IPS-18a (cell line): ENCODE results near the gene KSR1.

Experiments
- H3K27ac ChIP-seq: one replicate; pipeline ENCODE4 v1.5.1; 2013; ENCODE audit warnings: low read length
- H3K27me3 ChIP-seq: one replicate; pipeline ENCODE4 v1.6.1; 2013; ENCODE audit warnings: mild to moderate bottlenecking, low read length; ENCODE audit not compliant: control insufficient read depth, insufficient read depth
- H3K36me3 ChIP-seq: one replicate; pipeline ENCODE4 v1.6.1; 2013; ENCODE audit warnings: low read depth, low read length; ENCODE audit not compliant: control insufficient read depth
- H3K4me1 ChIP-seq: one replicate; pipeline ENCODE4 v1.6.1; 2013; ENCODE audit warnings: low read depth, low read length; ENCODE audit not compliant: control insufficient read depth
- H3K4me3 ChIP-seq: one replicate; pipeline ENCODE4 v1.5.1; 2013; ENCODE audit warnings: low read length
- H3K9ac ChIP-seq: one replicate; pipeline ENCODE4 v1.6.1; 2013; ENCODE audit warnings: mild to moderate bottlenecking, low read length, moderate library complexity
- H3K9me3 ChIP-seq: one replicate; pipeline ENCODE4 v1.6.1; 2013; ENCODE audit warnings: low read depth, low read length; ENCODE audit not compliant: control insufficient read depth

KSR1 gene

DNA sequence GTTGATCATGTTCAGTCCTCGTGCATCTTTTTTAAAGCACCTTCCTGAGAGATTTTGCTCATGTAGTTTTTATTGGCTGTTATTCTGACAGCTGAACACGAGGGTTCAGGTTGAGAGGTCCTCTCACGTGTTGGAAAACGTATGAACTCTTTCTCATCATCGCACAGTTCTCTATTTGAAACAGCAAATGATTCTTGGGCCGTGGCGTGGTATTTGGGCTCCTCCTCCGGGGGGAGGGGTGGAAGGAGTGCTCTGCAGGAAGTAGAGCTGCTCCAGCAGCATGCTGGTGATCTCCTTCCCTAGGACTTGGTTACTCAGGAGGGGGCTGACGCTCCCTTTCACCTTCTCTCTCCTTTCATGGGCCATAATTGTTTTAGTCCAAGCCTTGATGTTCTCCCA is 70.4 kb downstream of the KSR1 start:
- Histone ChIP-seq H3K9me3 (no peaks in the 10 kb centered on the region), H3K9ac (no peak overlapping the region), H3K4me3 (no peak overlapping the region), H3K27ac (no peak overlapping the region), H3K27me3 (no peaks in the 10 kb centered on the region), H3K36me3 (no peaks in the 10 kb centered on the region), H3K4me1 (peaks cover 33% of the 10 kb centered on the region)

DNA sequence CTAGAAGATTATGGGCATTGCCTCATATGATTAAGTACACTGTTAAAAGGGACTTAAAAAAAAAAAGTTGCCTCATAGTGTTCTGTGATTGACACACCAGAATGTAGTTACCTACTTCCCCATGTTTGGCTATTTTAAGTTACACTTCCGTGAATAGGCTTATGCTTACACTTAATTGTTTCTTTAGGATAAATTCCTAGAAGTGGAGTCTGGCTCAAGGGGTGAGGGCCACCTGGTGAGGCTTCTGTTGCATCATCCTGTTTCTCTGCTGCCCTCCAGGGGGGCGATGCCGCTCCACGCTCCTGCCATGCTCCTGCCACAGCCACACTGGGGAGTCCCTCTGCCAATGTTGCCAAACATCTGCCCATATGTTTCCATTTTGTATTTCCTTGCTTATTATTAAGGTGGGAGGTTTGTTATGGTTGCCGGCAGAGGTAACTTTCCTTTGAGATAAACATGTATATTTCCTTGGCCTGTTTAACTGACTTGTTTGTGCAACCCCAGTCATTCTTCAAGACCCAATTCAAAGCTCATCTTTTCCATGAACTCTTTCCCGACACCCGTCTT is 73.1 kb downstream of the KSR1 start:
- peaks cover 29% of the 10 kb centered on the region for H3K4me1 ChIP-seq

DNA sequence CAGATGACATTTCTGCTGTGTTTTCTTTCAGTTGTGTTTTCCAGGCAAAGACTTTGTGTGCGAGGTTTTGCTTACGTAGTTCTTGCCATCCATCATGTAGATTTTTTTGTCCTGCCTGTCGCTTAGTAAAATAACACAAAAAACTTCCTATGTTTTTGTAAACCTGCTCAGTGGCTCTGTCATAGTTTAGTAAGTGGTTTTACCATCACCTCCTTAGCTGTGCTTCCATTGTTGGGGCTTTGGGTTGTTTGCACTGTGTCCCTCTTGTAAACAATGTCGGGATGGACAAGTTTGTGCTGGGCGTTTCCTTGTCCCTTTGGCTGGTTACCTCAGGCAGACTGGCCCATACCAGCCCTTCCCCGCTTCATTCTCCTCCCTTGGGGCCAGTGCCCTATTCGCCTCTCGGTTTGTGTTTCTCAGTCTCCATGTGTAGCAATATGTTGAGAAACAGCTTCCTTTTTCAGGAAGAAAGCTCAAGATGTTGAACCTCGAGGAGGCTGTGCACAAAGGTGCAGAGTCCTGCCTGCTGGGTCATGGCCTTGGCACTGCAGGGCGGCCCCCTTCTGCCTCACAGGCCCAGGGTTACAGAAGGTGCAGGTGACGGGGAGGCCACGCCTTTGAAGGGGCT is 74.6 kb downstream of the KSR1 start:
- H3K9me3 ChIP-seq = no peaks in the 10 kb centered on the region
- peaks cover 23% of the 10 kb centered on the region for H3K4me1 ChIP-seq
- no peak overlapping the region for H3K27ac ChIP-seq
- H3K27me3 ChIP-seq = no peaks in the 10 kb centered on the region
- H3K9ac ChIP-seq = no peak overlapping the region
- no peaks in the 10 kb centered on the region for H3K36me3 ChIP-seq
- no peak overlapping the region for H3K4me3 ChIP-seq

More for the DNA sequence above, 73.1 kb downstream of the KSR1 start:
- no peaks in the 10 kb centered on the region for H3K27me3 ChIP-seq
- no peak overlapping the region for H3K9ac ChIP-seq
- no peaks in the 10 kb centered on the region for H3K9me3 ChIP-seq
- H3K27ac ChIP-seq = no peak overlapping the region
- no peak overlapping the region for H3K4me3 ChIP-seq
- H3K36me3 ChIP-seq = no peaks in the 10 kb centered on the region

DNA sequence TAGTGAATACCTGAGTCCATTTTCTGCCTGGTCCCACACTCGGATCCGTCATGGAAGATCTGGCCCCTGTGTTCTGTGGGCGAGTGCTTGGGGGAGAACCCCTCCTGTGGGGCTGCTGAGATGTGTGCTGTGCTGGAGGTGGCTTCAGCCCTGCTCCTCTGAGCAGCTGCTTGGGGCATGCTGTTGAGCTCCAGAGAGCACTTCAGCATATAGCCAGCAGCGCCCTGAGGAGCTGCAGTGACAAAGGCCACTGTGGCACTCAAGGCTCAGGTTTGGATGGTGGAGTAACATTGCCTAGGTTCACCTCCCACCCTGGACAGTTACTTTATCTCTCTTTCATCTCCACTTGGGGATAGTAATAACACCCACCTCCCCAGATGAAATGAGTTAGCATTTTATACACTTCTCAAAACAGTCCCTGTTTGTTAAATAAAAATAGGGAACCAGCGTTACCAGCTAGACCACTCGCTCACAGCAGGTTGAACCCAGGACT is 75.3 kb downstream of the KSR1 start:
- Histone ChIP-seq H3K9ac (no peak overlapping the region), H3K4me1 (peaks cover 18% of the 10 kb centered on the region), H3K36me3 (no peaks in the 10 kb centered on the region), H3K4me3 (no peak overlapping the region), H3K27me3 (no peaks in the 10 kb centered on the region), H3K9me3 (no peaks in the 10 kb centered on the region), H3K27ac (no peak overlapping the region)

DNA sequence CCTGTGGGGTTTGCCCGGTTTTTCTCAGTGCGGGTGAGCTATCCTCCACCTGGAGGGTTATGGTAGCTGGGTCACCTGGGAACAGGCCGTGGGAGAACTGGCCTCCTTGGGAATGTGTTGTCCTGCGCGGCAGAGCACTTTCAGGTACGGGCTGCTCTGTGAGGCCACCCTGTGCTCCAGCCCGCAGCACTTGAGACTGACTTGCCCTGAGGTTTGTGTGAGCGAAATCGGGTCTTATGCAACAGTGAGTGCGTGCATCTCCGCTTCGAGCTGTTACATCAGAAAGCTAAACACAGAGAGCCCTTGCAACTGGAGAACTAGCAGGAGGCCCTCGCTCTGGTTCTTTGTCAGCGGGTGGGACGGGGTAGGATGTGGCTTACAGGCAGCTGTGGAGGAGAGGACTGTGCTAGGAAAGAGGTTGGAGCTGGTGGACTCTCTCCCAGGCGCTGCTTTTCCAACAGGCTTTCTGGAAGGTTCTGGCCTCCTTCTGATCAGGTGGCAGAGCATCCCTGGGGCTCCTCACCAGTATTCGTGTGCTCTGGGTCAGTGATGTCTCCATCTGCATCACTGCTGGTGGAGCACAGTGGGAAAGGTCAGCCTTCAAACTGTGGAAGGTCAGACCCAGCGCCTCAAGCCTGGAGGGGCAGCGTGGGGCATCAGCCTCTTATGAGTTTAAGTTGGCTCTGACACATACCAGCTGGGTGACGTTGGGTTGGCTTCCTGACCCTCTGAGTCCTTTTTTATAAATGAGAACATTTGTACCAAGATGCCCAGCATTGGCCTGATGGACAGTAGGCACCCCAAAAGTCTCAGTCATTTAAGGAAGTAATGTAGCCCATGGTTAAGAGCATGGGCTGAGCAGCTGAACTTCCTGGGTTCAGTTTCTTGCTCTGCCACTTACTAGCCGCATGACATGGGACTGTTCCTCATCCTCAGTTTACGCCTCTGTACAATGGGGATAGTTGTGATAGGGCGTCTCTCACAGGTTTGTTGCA is 76.3 kb downstream of the KSR1 start:
- H3K9me3 ChIP-seq = no peaks in the 10 kb centered on the region
- no peaks in the 10 kb centered on the region for H3K27me3 ChIP-seq
- H3K4me1 ChIP-seq = peaks cover 12% of the 10 kb centered on the region
- no peaks in the 10 kb centered on the region for H3K36me3 ChIP-seq
- no peak overlapping the region for H3K9ac ChIP-seq
- no peak overlapping the region for H3K4me3 ChIP-seq
- no peak overlapping the region for H3K27ac ChIP-seq

DNA sequence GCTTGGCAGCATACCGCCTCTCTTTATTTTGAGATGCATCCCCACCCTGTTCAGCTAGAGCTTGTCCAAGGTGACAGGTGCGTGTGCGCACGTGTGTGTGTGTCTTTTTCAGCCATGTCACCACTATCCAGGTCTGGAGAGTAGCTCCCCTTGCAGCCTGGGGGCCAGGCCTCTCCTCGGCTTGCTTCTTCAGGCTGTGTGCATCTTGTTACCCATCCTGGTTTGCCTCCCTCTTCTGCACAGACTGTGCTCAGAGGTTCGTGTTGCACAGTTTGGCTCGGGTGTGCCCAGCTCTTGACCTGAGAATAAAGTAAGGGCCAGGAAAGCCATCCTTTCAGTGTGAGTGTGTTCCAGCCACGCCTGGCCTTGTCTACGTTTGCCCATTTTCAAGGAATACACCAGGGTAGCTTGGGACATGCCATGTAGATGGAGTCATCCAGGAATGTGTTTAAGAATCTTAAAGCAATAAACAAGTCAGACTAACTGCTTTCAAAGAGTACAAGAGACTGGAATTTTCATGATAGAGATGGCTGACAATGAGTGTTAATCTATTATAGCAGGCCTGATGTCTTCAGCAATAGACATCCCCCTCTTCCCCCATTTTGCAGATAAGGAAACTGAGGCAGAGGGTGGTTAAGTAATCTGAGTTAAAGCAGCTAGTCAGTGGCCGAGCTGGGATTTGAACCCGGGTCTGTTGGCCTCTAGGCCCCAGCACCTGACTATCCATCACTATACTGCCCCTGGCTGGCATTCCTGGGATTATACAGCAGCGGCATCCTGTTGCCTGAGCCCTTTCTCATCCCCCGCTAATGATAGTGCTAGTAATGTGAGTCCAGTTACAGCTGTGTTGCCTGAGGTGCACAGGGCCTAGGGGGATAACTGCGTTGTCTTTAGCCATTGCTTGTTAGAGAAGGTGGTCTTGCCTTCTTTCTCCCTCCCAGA is 77.9 kb downstream of the KSR1 start:
- H3K27ac ChIP-seq = no peak overlapping the region
- H3K4me1 ChIP-seq = peaks cover 8% of the 10 kb centered on the region
- no peaks in the 10 kb centered on the region for H3K27me3 ChIP-seq

DNA sequence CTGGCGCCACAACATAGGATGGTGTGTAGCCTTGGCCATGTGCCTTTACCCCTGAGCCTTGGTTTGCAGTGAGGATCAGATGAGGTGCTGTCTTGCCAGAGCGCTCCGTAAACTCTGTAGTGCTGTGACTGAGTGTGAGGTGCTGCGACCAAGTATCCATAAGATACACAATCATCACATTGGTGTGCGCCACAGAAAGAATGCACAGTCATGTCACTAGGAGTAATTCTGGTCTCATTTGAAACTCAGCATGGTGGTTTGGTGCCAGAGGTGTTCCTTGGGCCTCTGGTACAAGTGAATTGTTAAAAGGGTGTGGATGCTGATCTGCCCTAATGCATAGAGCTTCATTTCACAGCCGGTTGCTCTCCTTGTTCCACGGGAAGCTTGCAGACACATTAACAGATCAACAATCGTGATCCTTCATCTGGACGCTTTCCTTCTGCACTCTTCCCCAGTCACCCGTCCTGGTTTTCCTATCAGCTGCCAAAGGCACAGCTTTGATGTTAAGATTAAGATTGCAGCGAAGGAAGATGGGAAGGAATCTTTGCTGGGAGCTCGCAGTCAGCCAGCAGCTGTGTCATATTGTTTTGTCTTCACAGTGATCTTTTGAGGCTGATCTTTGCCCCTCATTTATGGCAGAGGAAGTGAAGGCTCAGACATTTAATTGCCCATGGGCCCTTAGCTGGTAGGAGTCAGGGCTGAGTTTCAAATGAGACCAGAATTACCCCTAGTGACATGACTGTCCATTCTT is 79.1 kb downstream of the KSR1 start:
- Histone ChIP-seq H3K36me3 (no peaks in the 10 kb centered on the region), H3K4me3 (no peak overlapping the region), H3K27me3 (no peaks in the 10 kb centered on the region), H3K9ac (no peak overlapping the region), H3K27ac (no peak overlapping the region), H3K4me1 (no peaks in the 10 kb centered on the region), H3K9me3 (no peaks in the 10 kb centered on the region)

More for the DNA sequence above, 77.9 kb downstream of the KSR1 start:
- H3K36me3 ChIP-seq = no peaks in the 10 kb centered on the region
- no peak overlapping the region for H3K9ac ChIP-seq
- no peak overlapping the region for H3K4me3 ChIP-seq
- H3K9me3 ChIP-seq = no peaks in the 10 kb centered on the region

DNA sequence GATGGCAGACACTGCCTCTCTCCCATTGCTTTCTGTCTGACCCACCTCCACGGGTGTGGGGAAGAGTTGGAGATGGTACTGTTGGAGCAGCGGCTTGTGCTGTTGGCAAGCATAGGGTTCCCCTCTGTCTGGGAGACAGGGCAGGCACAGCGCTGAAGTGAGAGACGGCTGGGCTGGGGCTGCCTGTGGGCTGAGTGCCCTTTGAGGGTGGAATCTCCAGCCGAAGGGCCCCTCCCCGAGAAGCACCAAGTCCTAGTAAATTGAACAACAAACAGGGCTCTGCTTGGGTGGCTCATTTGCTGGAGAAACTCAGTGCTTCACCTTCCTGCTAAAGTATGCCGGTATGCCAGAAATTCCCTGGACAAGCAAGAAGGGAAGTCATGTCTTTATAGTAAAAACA is 79.7 kb downstream of the KSR1 start:
- Histone ChIP-seq H3K27ac (no peak overlapping the region), H3K4me1 (no peaks in the 10 kb centered on the region), H3K4me3 (no peak overlapping the region), H3K36me3 (no peaks in the 10 kb centered on the region), H3K9ac (no peak overlapping the region), H3K9me3 (no peaks in the 10 kb centered on the region), H3K27me3 (no peaks in the 10 kb centered on the region)

DNA sequence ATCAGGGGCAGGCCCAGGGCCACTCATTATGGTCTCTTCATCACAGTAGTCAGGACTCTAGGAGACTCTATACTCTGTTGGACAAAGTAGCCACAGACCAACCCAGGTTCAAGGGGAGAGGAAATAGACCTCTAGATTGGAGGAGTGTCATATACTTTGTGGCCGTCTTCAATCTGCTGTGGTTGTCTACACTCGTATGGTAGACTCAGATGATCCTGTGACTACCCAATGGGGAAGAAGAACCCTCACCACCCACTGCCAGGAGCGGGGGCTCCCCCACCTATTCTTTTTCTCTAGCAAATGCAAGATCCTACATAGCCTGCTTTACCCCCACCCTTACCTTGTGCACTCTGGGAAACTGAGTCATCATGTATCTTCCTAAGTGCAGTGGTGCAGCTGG is 80.5 kb downstream of the KSR1 start:
- Histone ChIP-seq H3K9me3 (no peaks in the 10 kb centered on the region), H3K9ac (no peak overlapping the region), H3K4me1 (no peaks in the 10 kb centered on the region), H3K27me3 (no peaks in the 10 kb centered on the region), H3K27ac (no peak overlapping the region), H3K4me3 (no peak overlapping the region), H3K36me3 (no peaks in the 10 kb centered on the region)

DNA sequence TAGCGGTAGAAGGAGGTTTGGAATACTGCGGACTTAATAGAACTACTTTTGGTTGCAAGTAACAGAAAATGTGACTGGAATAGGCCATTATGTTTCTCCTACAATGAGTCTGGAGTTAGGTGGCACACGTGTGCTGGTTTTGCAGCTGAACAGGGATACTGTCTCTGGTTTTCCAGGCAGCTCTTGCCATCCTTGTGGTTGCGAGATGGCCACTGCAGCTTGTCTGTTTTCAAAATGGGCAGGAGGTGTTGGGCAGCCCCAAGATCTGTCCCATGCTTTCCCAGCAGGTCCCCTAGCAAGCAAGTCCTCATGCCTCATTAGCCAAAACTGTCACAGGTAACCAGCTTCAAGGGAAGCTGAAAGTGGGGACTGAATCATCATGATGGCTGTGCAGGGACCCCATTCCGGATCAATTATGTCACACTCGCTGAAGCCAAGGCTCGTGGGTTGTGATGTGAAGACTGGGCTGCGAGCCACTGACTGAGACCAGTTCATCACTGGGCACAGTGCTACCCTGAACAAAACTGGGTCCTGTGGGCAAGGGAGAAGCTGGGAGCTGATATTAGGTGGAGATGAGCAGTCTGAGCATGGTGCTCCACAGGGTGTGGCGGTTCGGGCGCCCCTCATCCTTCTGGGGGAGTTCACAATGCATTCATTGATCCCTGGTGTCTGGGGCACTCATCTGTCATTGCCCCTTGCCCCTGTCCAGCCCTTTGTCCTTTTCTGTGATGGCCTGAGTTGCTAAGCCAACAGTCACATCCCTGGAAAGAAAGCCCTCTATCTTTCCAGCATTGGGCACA is 82.1 kb downstream of the KSR1 start:
- no peaks in the 10 kb centered on the region for H3K9me3 ChIP-seq
- H3K9ac ChIP-seq = no peak overlapping the region
- no peaks in the 10 kb centered on the region for H3K27me3 ChIP-seq
- no peak overlapping the region for H3K4me3 ChIP-seq
- H3K27ac ChIP-seq = no peak overlapping the region
- no peaks in the 10 kb centered on the region for H3K4me1 ChIP-seq
- H3K36me3 ChIP-seq = no peaks in the 10 kb centered on the region
